WTC11 (cell line): Measurements from ENCODE around the gene SENP7.
"Not testable (repeated sequence)": the region's sequence is repeated elsewhere in the genome, so short reads cannot be mapped to it uniquely, and the experiment has no call there.

Experiments
- IRF2 ChIP-seq: sonication (generic); formaldehyde crosslinking; IDR thresholded peaks from 2 replicates; pipeline ENCODE4 v1.8.0; 2022; ENCODE audit warnings: low read depth, missing genetic modification reagents, borderline replicate concordance
- NFYB ChIP-seq: sonication (generic); formaldehyde crosslinking; conservative IDR thresholded peaks from 2 replicates; pipeline ENCODE4 v1.8.0; 2022; ENCODE audit warnings: low read depth, missing genetic modification reagents
- TEAD4 ChIP-seq: sonication (generic); formaldehyde crosslinking; IDR thresholded peaks from 2 replicates; pipeline ENCODE4 v1.8.0; 2022; ENCODE audit warnings: mild to moderate bottlenecking, missing genetic modification reagents
- TP53 ChIP-seq: sonication (generic); formaldehyde crosslinking; IDR thresholded peaks from 2 replicates; pipeline ENCODE4 v1.8.1; 2023; ENCODE audit warnings: mild to moderate bottlenecking, missing genetic modification reagents
- TF ChIP-seq, protein P1 (sequence below): fragments of 200-600 bp; IDR thresholded peaks from 2 replicates; pipeline ENCODE4 v1.8.0; 2022; ENCODE audit warnings: antibody characterized with exemption
- TF ChIP-seq, protein P2 (sequence below): sonication (generic); formaldehyde crosslinking; IDR thresholded peaks from 2 replicates; pipeline ENCODE4 v1.8.0; 2022; ENCODE audit warnings: mild to moderate bottlenecking, missing genetic modification reagents
- TF ChIP-seq, protein P3 (sequence below): sonication (generic); formaldehyde crosslinking; IDR thresholded peaks from 2 replicates; pipeline ENCODE4 v1.8.1; 2023; ENCODE audit warnings: mild to moderate bottlenecking, missing genetic modification reagents, moderate library complexity
- TF ChIP-seq, protein P4 (sequence below): sonication (generic); formaldehyde crosslinking; IDR thresholded peaks from 2 replicates; pipeline ENCODE4 v1.8.1; 2023; ENCODE audit warnings: mild to moderate bottlenecking, missing genetic modification reagents, moderate library complexity
- TF ChIP-seq, protein P5 (sequence below): sonication (generic); formaldehyde crosslinking; IDR thresholded peaks from 2 replicates; pipeline ENCODE4 v1.8.0; 2023; ENCODE audit warnings: missing genetic modification reagents, mild to moderate bottlenecking, borderline replicate concordance
- TF ChIP-seq, protein P6 (sequence below): sonication (generic); formaldehyde crosslinking; conservative IDR thresholded peaks from 2 replicates; pipeline ENCODE4 v1.8.1; 2023; ENCODE audit warnings: mild to moderate bottlenecking, low read depth, missing genetic modification reagents, moderate library complexity

DNA sequence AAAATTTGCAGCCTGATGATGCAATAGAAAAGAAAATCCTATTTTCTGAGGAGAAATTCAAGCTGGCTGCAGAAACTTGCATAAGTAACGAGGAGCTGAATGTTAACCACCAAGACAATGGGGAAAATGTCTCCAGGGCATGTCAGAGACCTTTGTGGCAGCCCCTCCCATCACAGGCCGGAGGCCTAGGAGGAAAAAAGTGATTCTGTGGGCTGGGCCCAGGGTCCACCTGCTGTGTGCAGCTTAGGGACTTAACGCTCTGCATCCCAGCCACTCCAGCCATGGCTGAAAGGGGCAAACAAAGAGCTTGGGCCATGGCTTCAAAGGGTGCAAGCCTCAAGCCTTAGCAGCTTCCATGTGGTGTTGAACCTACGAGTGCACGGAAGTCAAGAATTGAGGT is 40.4 kb upstream of the SENP7 start:
- not testable (repeated sequence) for TF ChIP-seq TEAD4 (CRISPR knock-in tag); NFYB (CRISPR knock-in tag); TP53 (CRISPR knock-in tag); IRF2
- TF ChIP-seq, protein P1, sequence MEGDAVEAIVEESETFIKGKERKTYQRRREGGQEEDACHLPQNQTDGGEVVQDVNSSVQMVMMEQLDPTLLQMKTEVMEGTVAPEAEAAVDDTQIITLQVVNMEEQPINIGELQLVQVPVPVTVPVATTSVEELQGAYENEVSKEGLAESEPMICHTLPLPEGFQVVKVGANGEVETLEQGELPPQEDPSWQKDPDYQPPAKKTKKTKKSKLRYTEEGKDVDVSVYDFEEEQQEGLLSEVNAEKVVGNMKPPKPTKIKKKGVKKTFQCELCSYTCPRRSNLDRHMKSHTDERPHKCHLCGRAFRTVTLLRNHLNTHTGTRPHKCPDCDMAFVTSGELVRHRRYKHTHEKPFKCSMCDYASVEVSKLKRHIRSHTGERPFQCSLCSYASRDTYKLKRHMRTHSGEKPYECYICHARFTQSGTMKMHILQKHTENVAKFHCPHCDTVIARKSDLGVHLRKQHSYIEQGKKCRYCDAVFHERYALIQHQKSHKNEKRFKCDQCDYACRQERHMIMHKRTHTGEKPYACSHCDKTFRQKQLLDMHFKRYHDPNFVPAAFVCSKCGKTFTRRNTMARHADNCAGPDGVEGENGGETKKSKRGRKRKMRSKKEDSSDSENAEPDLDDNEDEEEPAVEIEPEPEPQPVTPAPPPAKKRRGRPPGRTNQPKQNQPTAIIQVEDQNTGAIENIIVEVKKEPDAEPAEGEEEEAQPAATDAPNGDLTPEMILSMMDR = not testable (repeated sequence)
- TF ChIP-seq, protein P2, sequence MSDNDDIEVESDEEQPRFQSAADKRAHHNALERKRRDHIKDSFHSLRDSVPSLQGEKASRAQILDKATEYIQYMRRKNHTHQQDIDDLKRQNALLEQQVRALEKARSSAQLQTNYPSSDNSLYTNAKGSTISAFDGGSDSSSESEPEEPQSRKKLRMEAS (CRISPR knock-in tag) = not testable (repeated sequence)
- TF ChIP-seq, protein P3, sequence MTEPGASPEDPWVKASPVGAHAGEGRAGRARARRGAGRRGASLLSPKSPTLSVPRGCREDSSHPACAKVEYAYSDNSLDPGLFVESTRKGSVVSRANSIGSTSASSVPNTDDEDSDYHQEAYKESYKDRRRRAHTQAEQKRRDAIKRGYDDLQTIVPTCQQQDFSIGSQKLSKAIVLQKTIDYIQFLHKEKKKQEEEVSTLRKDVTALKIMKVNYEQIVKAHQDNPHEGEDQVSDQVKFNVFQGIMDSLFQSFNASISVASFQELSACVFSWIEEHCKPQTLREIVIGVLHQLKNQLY (CRISPR knock-in tag) = not testable (repeated sequence)
- TF ChIP-seq, protein P4, sequence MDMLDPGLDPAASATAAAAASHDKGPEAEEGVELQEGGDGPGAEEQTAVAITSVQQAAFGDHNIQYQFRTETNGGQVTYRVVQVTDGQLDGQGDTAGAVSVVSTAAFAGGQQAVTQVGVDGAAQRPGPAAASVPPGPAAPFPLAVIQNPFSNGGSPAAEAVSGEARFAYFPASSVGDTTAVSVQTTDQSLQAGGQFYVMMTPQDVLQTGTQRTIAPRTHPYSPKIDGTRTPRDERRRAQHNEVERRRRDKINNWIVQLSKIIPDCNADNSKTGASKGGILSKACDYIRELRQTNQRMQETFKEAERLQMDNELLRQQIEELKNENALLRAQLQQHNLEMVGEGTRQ = not testable (repeated sequence)
- TF ChIP-seq, protein P5, sequence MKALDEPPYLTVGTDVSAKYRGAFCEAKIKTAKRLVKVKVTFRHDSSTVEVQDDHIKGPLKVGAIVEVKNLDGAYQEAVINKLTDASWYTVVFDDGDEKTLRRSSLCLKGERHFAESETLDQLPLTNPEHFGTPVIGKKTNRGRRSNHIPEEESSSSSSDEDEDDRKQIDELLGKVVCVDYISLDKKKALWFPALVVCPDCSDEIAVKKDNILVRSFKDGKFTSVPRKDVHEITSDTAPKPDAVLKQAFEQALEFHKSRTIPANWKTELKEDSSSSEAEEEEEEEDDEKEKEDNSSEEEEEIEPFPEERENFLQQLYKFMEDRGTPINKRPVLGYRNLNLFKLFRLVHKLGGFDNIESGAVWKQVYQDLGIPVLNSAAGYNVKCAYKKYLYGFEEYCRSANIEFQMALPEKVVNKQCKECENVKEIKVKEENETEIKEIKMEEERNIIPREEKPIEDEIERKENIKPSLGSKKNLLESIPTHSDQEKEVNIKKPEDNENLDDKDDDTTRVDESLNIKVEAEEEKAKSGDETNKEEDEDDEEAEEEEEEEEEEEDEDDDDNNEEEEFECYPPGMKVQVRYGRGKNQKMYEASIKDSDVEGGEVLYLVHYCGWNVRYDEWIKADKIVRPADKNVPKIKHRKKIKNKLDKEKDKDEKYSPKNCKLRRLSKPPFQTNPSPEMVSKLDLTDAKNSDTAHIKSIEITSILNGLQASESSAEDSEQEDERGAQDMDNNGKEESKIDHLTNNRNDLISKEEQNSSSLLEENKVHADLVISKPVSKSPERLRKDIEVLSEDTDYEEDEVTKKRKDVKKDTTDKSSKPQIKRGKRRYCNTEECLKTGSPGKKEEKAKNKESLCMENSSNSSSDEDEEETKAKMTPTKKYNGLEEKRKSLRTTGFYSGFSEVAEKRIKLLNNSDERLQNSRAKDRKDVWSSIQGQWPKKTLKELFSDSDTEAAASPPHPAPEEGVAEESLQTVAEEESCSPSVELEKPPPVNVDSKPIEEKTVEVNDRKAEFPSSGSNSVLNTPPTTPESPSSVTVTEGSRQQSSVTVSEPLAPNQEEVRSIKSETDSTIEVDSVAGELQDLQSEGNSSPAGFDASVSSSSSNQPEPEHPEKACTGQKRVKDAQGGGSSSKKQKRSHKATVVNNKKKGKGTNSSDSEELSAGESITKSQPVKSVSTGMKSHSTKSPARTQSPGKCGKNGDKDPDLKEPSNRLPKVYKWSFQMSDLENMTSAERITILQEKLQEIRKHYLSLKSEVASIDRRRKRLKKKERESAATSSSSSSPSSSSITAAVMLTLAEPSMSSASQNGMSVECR (CRISPR knock-in tag) = not testable (repeated sequence)
- TF ChIP-seq, protein P6, sequence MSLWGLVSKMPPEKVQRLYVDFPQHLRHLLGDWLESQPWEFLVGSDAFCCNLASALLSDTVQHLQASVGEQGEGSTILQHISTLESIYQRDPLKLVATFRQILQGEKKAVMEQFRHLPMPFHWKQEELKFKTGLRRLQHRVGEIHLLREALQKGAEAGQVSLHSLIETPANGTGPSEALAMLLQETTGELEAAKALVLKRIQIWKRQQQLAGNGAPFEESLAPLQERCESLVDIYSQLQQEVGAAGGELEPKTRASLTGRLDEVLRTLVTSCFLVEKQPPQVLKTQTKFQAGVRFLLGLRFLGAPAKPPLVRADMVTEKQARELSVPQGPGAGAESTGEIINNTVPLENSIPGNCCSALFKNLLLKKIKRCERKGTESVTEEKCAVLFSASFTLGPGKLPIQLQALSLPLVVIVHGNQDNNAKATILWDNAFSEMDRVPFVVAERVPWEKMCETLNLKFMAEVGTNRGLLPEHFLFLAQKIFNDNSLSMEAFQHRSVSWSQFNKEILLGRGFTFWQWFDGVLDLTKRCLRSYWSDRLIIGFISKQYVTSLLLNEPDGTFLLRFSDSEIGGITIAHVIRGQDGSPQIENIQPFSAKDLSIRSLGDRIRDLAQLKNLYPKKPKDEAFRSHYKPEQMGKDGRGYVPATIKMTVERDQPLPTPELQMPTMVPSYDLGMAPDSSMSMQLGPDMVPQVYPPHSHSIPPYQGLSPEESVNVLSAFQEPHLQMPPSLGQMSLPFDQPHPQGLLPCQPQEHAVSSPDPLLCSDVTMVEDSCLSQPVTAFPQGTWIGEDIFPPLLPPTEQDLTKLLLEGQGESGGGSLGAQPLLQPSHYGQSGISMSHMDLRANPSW (CRISPR knock-in tag) = not testable (repeated sequence)
